Spleen (tissue), 11 donors: ENCODE results near the gene CRIP1. TPM values are rescaled to one million over a fixed set of nuclear protein-coding genes. Genes with fewer than 3 reads are reported as not detected.
A peak's percentile ranks its signal among the peaks of the same experiment; 100 is the strongest.

ENCODE experiments used
- DNase-seq: peaks from one replicate; pipeline ENCODE4 v3.0.0-alpha.2; 2020
- H3K27ac ChIP-seq, 8 donors: fragments of 200-600 bp; sonication (generic) in 7 of 8; 1 replicate in 4 of 8; 2 replicates in 4 of 8; pipeline versions ENCODE4 v1.5.0 to v1.8.0; 2016 to 2021; ENCODE audit warnings: inconsistent platforms in 4 of 8, mild to moderate bottlenecking in 4 of 8, moderate library complexity in 1 of 8
- H3K27me3 ChIP-seq, 7 donors: fragments of 200-600 bp; sonication (generic) in 6 of 7; replicated peaks in 1 of 7; 1 replicate in 4 of 7; 2 replicates in 3 of 7; pipeline versions ENCODE4 v1.5.0 to v1.8.0; 2016 to 2021; ENCODE audit warnings: inconsistent platforms in 3 of 7, mild to moderate bottlenecking in 1 of 7
- H3K36me3 ChIP-seq, 6 donors: fragments of 200-600 bp; sonication (generic) in 5 of 6; 1 replicate in 4 of 6; 2 replicates in 2 of 6; pipeline versions ENCODE4 v1.5.0 to v1.8.0; 2016 to 2021; ENCODE audit warnings: inconsistent platforms in 2 of 6
- H3K4me1 ChIP-seq, 6 donors: fragments of 200-600 bp; sonication (generic) in 5 of 6; 1 replicate in 3 of 6; 2 replicates in 3 of 6; pipeline versions ENCODE4 v1.5.0 to v1.8.0; 2016 to 2021; ENCODE audit warnings: inconsistent platforms in 3 of 6
- H3K4me3 ChIP-seq, 8 donors: fragments of 200-600 bp; sonication (generic) in 7 of 8; 1 replicate in 4 of 8; 2 replicates in 4 of 8; pipeline versions ENCODE4 v1.5.0 to v1.8.0; 2016 to 2021; ENCODE audit warnings: inconsistent platforms in 4 of 8, mild to moderate bottlenecking in 4 of 8, moderate library complexity in 2 of 8
- H3K9me3 ChIP-seq, 8 donors: fragments of 200-600 bp; sonication (generic) in 7 of 8; 1 replicate in 4 of 8; 2 replicates in 4 of 8; pipeline versions ENCODE4 v1.5.0 to v1.8.0; 2016 to 2021; ENCODE audit warnings: inconsistent platforms in 4 of 8
- POLR2A ChIP-seq, 3 donors: fragments of 450-650 bp; IDR thresholded peaks; one replicate each; pipeline ENCODE4 v1.5.1; 2017; ENCODE audit warnings: antibody characterized with exemption in 3 of 3, mild to moderate bottlenecking in 1 of 3
- POLR2AphosphoS5 ChIP-seq, 3 donors: sonication (generic); formaldehyde crosslinking; IDR thresholded peaks; one replicate each; pipeline ENCODE4 v1.5.1; 2017; ENCODE audit warnings: antibody characterized with exemption in 3 of 3
- WGBS, 5 donors: extraction: QIAGEN DNeasy Blood & Tissue Kit in 3 of 5; methylation state at CpG; one replicate each; pipeline versions ENCODE4 v1.1.5 to v1.1.7; 2013 to 2018; 5-methylcytosine and 5-hydroxymethylcytosine counted together
- intact Hi-C: fragments of 100-400 bp; cut with DNase I; formaldehyde crosslinking; loops from one replicate; pipeline ENCODE4 v1.15.0; 2023; ENCODE audit warnings: low total_unique reads
- polyA plus RNA-seq, 3 donors: library from polyadenylated mRNA; stranded (reverse); fragments of 200-250 nt; gene quantifications; one replicate each; pipeline ENCODE4 v1.2.1, GENCODE V29; 2013
- total RNA-seq, 7 donors: library from RNA; depleted of rRNA in 3 of 7; stranded (reverse); fragments of >200 nt in 3 of 7; fragmentation: NEBNext Ultra II Directional in 4 of 7; extraction: Animal tissue kit (Norgen Biotek cat#: 25700) in 4 of 7; gene quantifications; one replicate each; pipeline versions ENCODE4 v1.1.0 to v1.2.1, GENCODE V29; 2016 to 2021
- TF ChIP-seq, protein P1 (sequence below), 11 experiments: fragments of 200-600 bp in 7 of 11; fragments of 450-650 bp in 4 of 11; sonication (generic) in 4 of 11; IDR thresholded peaks in 8 of 11; conservative IDR thresholded peaks in 3 of 11; 1 replicate in 7 of 11; 2 replicates in 4 of 11; pipeline versions ENCODE4 v1.4.0 to v1.8.0; 2016 to 2021; ENCODE audit warnings: antibody characterized with exemption in 11 of 11, inconsistent platforms in 4 of 11, mild to moderate bottlenecking in 1 of 11
- donor health status: healthy with polysubstance abuse.
- donor health status: DM: no; HTN: no; CAD: no; lungs with moderate emphysema.
- donor health status: DM: no; HTN: no; CAD: no.
- donor health status: Bipolar disorder and iron deficiency.
- donor health status: healthy.
- donor health status: DM: no; HTN: no; CAD: no.
- donor health status: DM: yes; HTN: yes; CAD: no.

The CRIP1 gene
- total and polyA plus RNA-seq, 10 donors = 20.5 to 349 (median 65.3) TPM

- DNase-seq = peak; percentile 84
- intact Hi-C loops = no loop called here
- 69 to 90% (median 72%) methylated on average over 17 to 19 of the region's 19 CpGs for WGBS, 5 donors
- Histone ChIP-seq H3K4me3 (no peak overlapping the region), H3K9me3 (no peaks in the 10 kb centered on the region), H3K27me3 (peaks cover 0 to 64% (median 18%) of the 10 kb centered on the region in 7 donors), H3K4me1 (peaks cover 24 to 65% (median 51%) of the 10 kb centered on the region in 6 donors), H3K27ac (peak overlapping the region in 3 of 8 donors; percentile 15 to 57 (median 33)), H3K36me3 (no peaks in the 10 kb centered on the region)
- TF ChIP-seq POLR2AphosphoS5 (IDR thresholded peaks at IDR 0.05) (no peak), POLR2A (IDR thresholded peaks at IDR 0.05) (no peak)
- TF ChIP-seq, protein P1, sequence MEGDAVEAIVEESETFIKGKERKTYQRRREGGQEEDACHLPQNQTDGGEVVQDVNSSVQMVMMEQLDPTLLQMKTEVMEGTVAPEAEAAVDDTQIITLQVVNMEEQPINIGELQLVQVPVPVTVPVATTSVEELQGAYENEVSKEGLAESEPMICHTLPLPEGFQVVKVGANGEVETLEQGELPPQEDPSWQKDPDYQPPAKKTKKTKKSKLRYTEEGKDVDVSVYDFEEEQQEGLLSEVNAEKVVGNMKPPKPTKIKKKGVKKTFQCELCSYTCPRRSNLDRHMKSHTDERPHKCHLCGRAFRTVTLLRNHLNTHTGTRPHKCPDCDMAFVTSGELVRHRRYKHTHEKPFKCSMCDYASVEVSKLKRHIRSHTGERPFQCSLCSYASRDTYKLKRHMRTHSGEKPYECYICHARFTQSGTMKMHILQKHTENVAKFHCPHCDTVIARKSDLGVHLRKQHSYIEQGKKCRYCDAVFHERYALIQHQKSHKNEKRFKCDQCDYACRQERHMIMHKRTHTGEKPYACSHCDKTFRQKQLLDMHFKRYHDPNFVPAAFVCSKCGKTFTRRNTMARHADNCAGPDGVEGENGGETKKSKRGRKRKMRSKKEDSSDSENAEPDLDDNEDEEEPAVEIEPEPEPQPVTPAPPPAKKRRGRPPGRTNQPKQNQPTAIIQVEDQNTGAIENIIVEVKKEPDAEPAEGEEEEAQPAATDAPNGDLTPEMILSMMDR (IDR thresholded peaks at IDR 0.05 in 8 of 11, conservative IDR thresholded peaks at IDR 0.05 in 3 of 11) = no peak
Observed at GRCh38 chr14:105531894-105532623, 45.4 kb downstream of the CRIP1 start.

DNA sequence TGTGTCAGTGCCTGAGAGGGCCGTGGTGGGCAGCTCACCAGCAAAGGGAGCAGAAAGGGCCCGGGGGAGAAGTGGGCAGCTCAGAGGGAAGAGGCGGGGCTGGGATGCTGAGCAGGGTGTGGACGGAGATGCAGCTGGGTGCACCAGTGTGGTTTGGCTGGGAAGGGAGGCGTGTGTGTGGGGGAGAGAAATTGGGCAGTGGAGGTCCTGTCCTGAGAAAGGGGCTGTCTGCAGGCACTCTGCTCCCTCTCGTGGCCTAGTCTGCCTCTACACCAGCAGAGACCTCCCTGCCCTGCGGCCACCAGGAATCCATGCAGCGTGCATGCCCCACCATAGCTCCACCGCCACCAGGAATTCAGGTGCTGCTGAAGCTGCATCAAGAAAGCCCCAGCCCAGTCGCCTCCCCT is 46.1 kb downstream of the CRIP1 start:
- DNase-seq = peak; percentile 85
- no peaks in the 10 kb centered on the region for H3K9me3 ChIP-seq
- WGBS, 5 donors = 45 to 68% (median 54%) methylated on average over 9 to 10 of the region's 10 CpGs
- TF ChIP-seq POLR2AphosphoS5 (IDR thresholded peaks at IDR 0.05) (peak in 1 of 3 donors; percentile 59), POLR2A (IDR thresholded peaks at IDR 0.05) (no peak)
- TF ChIP-seq, protein P1 (IDR thresholded peaks at IDR 0.05 in 8 of 11, conservative IDR thresholded peaks at IDR 0.05 in 3 of 11) = peak in 9 of 11 experiments; percentile 32 to 55 (median 45)
- peaks cover 0 to 64% (median 17%) of the 10 kb centered on the region in 7 donors for H3K27me3 ChIP-seq
- intact Hi-C loops = no loop called here
- no peaks in the 10 kb centered on the region for H3K36me3 ChIP-seq
- no peak overlapping the region for H3K4me3 ChIP-seq
- peaks cover 18 to 62% (median 46%) of the 10 kb centered on the region in 6 donors for H3K4me1 ChIP-seq
- H3K27ac ChIP-seq = peak overlapping the region in 3 of 8 donors; percentile 15 to 57 (median 33)

- TF ChIP-seq POLR2A (IDR thresholded peaks at IDR 0.05) = no peak
- TF ChIP-seq, protein P1 (IDR thresholded peaks at IDR 0.05 in 8 of 11, conservative IDR thresholded peaks at IDR 0.05 in 3 of 11) = no peak
- no peak for TF ChIP-seq POLR2AphosphoS5 (IDR thresholded peaks at IDR 0.05)
- H3K27ac ChIP-seq = no peak overlapping the region
- H3K4me1 ChIP-seq = peaks cover 16 to 62% (median 44%) of the 10 kb centered on the region in 6 donors
- intact Hi-C loops = no loop called here
- WGBS, 5 donors = 56 to 79% (median 73%) methylated on average over 4 to 9 of the region's 9 CpGs
- no peaks in the 10 kb centered on the region for H3K36me3 ChIP-seq
- peaks cover 0 to 64% (median 14%) of the 10 kb centered on the region in 7 donors for H3K27me3 ChIP-seq
- no peak overlapping the region for H3K4me3 ChIP-seq
- DNase-seq = peak; percentile 76
- no peaks in the 10 kb centered on the region for H3K9me3 ChIP-seq
Observed at GRCh38 chr14:105533391-105533790, 46.7 kb downstream of the CRIP1 start.

GRCh38 chr14:105533811-105534498 is 47.3 kb downstream of the CRIP1 start:
- H3K27me3 ChIP-seq = peaks cover 0 to 64% (median 11%) of the 10 kb centered on the region in 7 donors
- H3K36me3 ChIP-seq = no peaks in the 10 kb centered on the region
- DNase-seq = peak; percentile 68
- no peak overlapping the region for H3K4me3 ChIP-seq
- H3K27ac ChIP-seq = no peak overlapping the region
- intact Hi-C loops = no loop called here
- H3K9me3 ChIP-seq = no peaks in the 10 kb centered on the region
- 80 to 84% (median 83%) methylated on average over 20 to 21 of the region's 21 CpGs for WGBS, 5 donors
- TF ChIP-seq, protein P1 (IDR thresholded peaks at IDR 0.05 in 8 of 11, conservative IDR thresholded peaks at IDR 0.05 in 3 of 11) = no peak
- TF ChIP-seq POLR2AphosphoS5 (IDR thresholded peaks at IDR 0.05) = no peak
- no peak for TF ChIP-seq POLR2A (IDR thresholded peaks at IDR 0.05)
- H3K4me1 ChIP-seq = peaks cover 12 to 57% (median 38%) of the 10 kb centered on the region in 6 donors
